Trophoblast cell (in vitro differentiated cells and primary cell): ENCODE data around the gene DGKE.

Source experiments
- DNase-seq, 2 donors: peaks; one replicate each; pipeline ENCODE4 v3.0.0-alpha.2; 2016
- H2AFZ ChIP-seq: 2 replicates; pipeline ENCODE4 v1.6.1; 2013; ENCODE audit warnings: low read length, moderate library complexity, mild to moderate bottlenecking; ENCODE audit not compliant: insufficient read depth, poor library complexity
- H2AK5ac ChIP-seq: 2 replicates; pipeline ENCODE4 v1.6.1; 2013; ENCODE audit warnings: mild to moderate bottlenecking, low read length
- H2BK120ac ChIP-seq: 2 replicates; pipeline ENCODE4 v1.6.1; 2013; ENCODE audit warnings: low read length, mild to moderate bottlenecking, moderate library complexity; ENCODE audit not compliant: insufficient read depth, poor library complexity
- H2BK12ac ChIP-seq: 2 replicates; pipeline ENCODE4 v1.6.1; 2013; ENCODE audit warnings: mild to moderate bottlenecking, low read length, moderate library complexity
- H2BK5ac ChIP-seq: 2 replicates; pipeline ENCODE4 v1.6.1; 2013; ENCODE audit warnings: low read length, low read depth, moderate library complexity, mild to moderate bottlenecking; ENCODE audit not compliant: poor library complexity
- H3K14ac ChIP-seq: 2 replicates; pipeline ENCODE4 v1.6.1; 2013; ENCODE audit warnings: mild to moderate bottlenecking, low read length
- H3K18ac ChIP-seq: 2 replicates; pipeline ENCODE4 v1.6.1; 2013; ENCODE audit warnings: mild to moderate bottlenecking, low read length
- H3K23ac ChIP-seq: 2 replicates; pipeline ENCODE4 v1.6.1; 2013; ENCODE audit warnings: low read length
- H3K27ac ChIP-seq: 2 replicates; pipeline ENCODE4 v1.5.1; 2013; ENCODE audit warnings: low read depth, mild to moderate bottlenecking, inconsistent platforms, low read length, moderate library complexity
- H3K27me3 ChIP-seq: 2 replicates; pipeline ENCODE4 v1.6.1; 2013; ENCODE audit warnings: inconsistent platforms, mild to moderate bottlenecking, low read length, moderate library complexity; ENCODE audit not compliant: insufficient read depth
- H3K36me3 ChIP-seq, 2 experiments: 1 replicate in 1 of 2; 2 replicates in 1 of 2; pipeline ENCODE4 v1.6.1; 2013; ENCODE audit warnings: low read length in 2 of 2, mild to moderate bottlenecking in 2 of 2, moderate library complexity in 1 of 2; ENCODE audit not compliant: insufficient read depth in 2 of 2, control insufficient read depth in 1 of 2
- H3K4ac ChIP-seq: 2 replicates; pipeline ENCODE4 v1.6.1; 2013; ENCODE audit warnings: low read depth, mild to moderate bottlenecking, low read length, moderate library complexity
- H3K4me1 ChIP-seq, 2 experiments: 1 replicate in 1 of 2; 2 replicates in 1 of 2; pipeline ENCODE4 v1.6.1; 2013; ENCODE audit warnings: low read length in 2 of 2, mild to moderate bottlenecking in 2 of 2, moderate library complexity in 1 of 2; ENCODE audit not compliant: insufficient read depth in 2 of 2, control insufficient read depth in 1 of 2
- H3K4me2 ChIP-seq: 2 replicates; pipeline ENCODE4 v1.6.1; 2013; ENCODE audit warnings: inconsistent platforms, mild to moderate bottlenecking, low read length, moderate library complexity
- H3K4me3 ChIP-seq: 2 replicates; pipeline ENCODE4 v1.5.1; 2013; ENCODE audit warnings: mild to moderate bottlenecking, low read depth, low read length, inconsistent platforms
- H3K79me1 ChIP-seq: one replicate; pipeline ENCODE4 v1.6.1; 2013; ENCODE audit warnings: low read length
- H3K79me2 ChIP-seq: 2 replicates; pipeline ENCODE4 v1.6.1; 2013; ENCODE audit warnings: low read length, mild to moderate bottlenecking; ENCODE audit not compliant: control insufficient read depth, insufficient read depth, poor library complexity
- H3K9ac ChIP-seq: 2 replicates; pipeline ENCODE4 v1.6.1; 2013; ENCODE audit warnings: mild to moderate bottlenecking, low read length
- H3K9me3 ChIP-seq: 2 replicates; pipeline ENCODE4 v1.6.1; 2013; ENCODE audit warnings: low read depth, mild to moderate bottlenecking, control low read depth, inconsistent platforms, low read length; ENCODE audit not compliant: insufficient read depth
- H4K12ac ChIP-seq: 2 replicates; pipeline ENCODE4 v1.6.1; 2013; ENCODE audit warnings: low read depth, mild to moderate bottlenecking, low read length, moderate library complexity
- H4K8ac ChIP-seq: 2 replicates; pipeline ENCODE4 v1.6.1; 2013; ENCODE audit warnings: low read depth, mild to moderate bottlenecking, low read length, moderate library complexity
- H4K91ac ChIP-seq: one replicate; pipeline ENCODE4 v1.6.1; 2013; ENCODE audit warnings: low read depth, mild to moderate bottlenecking, low read length, moderate library complexity
- WGBS: extraction: QIAGEN DNeasy Blood & Tissue Kit; methylation state at CpG from one replicate; pipeline ENCODE4 v1.1.7; 2013; ENCODE audit warnings: missing lambda C conversion rate; ENCODE audit not compliant: insufficient read length, insufficient coverage; ENCODE audit errors: extremely low coverage; 5-methylcytosine and 5-hydroxymethylcytosine counted together

The DGKE gene

GRCh38 chr17:56899403-56899802 lies 65.5 kb downstream of the DGKE start:
- no peak overlapping the region for H2AFZ ChIP-seq
- H2BK12ac ChIP-seq = no peak overlapping the region
- WGBS = no CpG with 5 or more reads among the region's 7 CpGs
- H3K9ac ChIP-seq = no peak overlapping the region
- no peaks in the 10 kb centered on the region for H3K4me1 ChIP-seq
- no peaks in the 10 kb centered on the region for H3K79me2 ChIP-seq
- H3K4me2 ChIP-seq = no peak overlapping the region
- no peak overlapping the region for H3K4me3 ChIP-seq
- H3K36me3 ChIP-seq = peaks cover 29 to 31% of the 10 kb centered on the region in 2 experiments
- no peaks in the 10 kb centered on the region for H3K27me3 ChIP-seq
- H3K4ac ChIP-seq = no peak overlapping the region
- H3K9me3 ChIP-seq = peaks cover 2% of the 10 kb centered on the region
- no peak overlapping the region for H2BK5ac ChIP-seq
- H2BK120ac ChIP-seq = no peak overlapping the region
- H3K27ac ChIP-seq = no peak overlapping the region
- no peak for DNase-seq
- H3K23ac ChIP-seq = no peak overlapping the region
- H3K79me1 ChIP-seq = no peaks in the 10 kb centered on the region
- H4K8ac ChIP-seq = no peak overlapping the region
- H3K18ac ChIP-seq = no peak overlapping the region
- H4K91ac ChIP-seq = no peak overlapping the region
- H3K14ac ChIP-seq = no peak overlapping the region
- no peak overlapping the region for H4K12ac ChIP-seq
- H2AK5ac ChIP-seq = no peak overlapping the region

GRCh38 chr17:56902348-56902747 lies 68.4 kb downstream of the DGKE start:
- no peak overlapping the region for H2AFZ ChIP-seq
- H3K4me2 ChIP-seq = no peak overlapping the region
- no peak overlapping the region for H3K23ac ChIP-seq
- peaks cover 2% of the 10 kb centered on the region for H3K9me3 ChIP-seq
- no peak overlapping the region for H2BK120ac ChIP-seq
- H3K4me1 ChIP-seq = no peaks in the 10 kb centered on the region
- no peaks in the 10 kb centered on the region for H3K79me1 ChIP-seq
- no peaks in the 10 kb centered on the region for H3K27me3 ChIP-seq
- no peak overlapping the region for H4K8ac ChIP-seq
- peaks cover 21% of the 10 kb centered on the region in 2 experiments for H3K36me3 ChIP-seq
- no peak overlapping the region for H2BK5ac ChIP-seq
- H3K27ac ChIP-seq = no peak overlapping the region
- no peak overlapping the region for H3K4me3 ChIP-seq
- no peak overlapping the region for H3K14ac ChIP-seq
- H4K91ac ChIP-seq = no peak overlapping the region
- no peak overlapping the region for H3K18ac ChIP-seq
- H2AK5ac ChIP-seq = no peak overlapping the region
- no peak overlapping the region for H2BK12ac ChIP-seq
- H3K79me2 ChIP-seq = no peaks in the 10 kb centered on the region
- no peak overlapping the region for H3K4ac ChIP-seq
- DNase-seq = no peak
- no CpG with 5 or more reads among the region's 4 CpGs for WGBS
- H3K9ac ChIP-seq = no peak overlapping the region
- H4K12ac ChIP-seq = no peak overlapping the region

- Histone ChIP-seq H3K14ac (no peak overlapping the region), H4K91ac (no peak overlapping the region)
- no CpG with 5 or more reads among the region's 5 CpGs for WGBS
Measured at GRCh38 chr17:56903560-56903959, 69.6 kb downstream of the DGKE start.

GRCh38 chr17:56908001-56908542 lies 74.1 kb downstream of the DGKE start:
- DNase-seq = peak; percentile 23 to 40
- H3K4me3 ChIP-seq = no peak overlapping the region
- H3K27me3 ChIP-seq = no peaks in the 10 kb centered on the region
- no peak overlapping the region for H3K23ac ChIP-seq
- H3K18ac ChIP-seq = no peak overlapping the region
- no peak overlapping the region for H3K9ac ChIP-seq
- H3K27ac ChIP-seq = no peak overlapping the region
- no peak overlapping the region for H2AFZ ChIP-seq
- no peak overlapping the region for H3K4me2 ChIP-seq
- no peaks in the 10 kb centered on the region for H3K79me2 ChIP-seq
- H3K14ac ChIP-seq = no peak overlapping the region
- no peak overlapping the region for H2BK120ac ChIP-seq
- no peak overlapping the region for H2BK12ac ChIP-seq
- no peak overlapping the region for H4K8ac ChIP-seq
- no peak overlapping the region for H4K91ac ChIP-seq
- H2BK5ac ChIP-seq = no peak overlapping the region
- no CpG with 5 or more reads among the region's 9 CpGs for WGBS
- no peak overlapping the region for H4K12ac ChIP-seq
- no peak overlapping the region for H2AK5ac ChIP-seq
- peaks cover under 1 to 5% of the 10 kb centered on the region in 2 experiments for H3K4me1 ChIP-seq
- H3K36me3 ChIP-seq = peaks cover 8 to 13% of the 10 kb centered on the region in 2 experiments
- no peaks in the 10 kb centered on the region for H3K9me3 ChIP-seq
- no peaks in the 10 kb centered on the region for H3K79me1 ChIP-seq
- no peak overlapping the region for H3K4ac ChIP-seq

More at GRCh38 chr17:56903560-56903959, 69.6 kb downstream of the DGKE start:
- no peak overlapping the region for H2AK5ac ChIP-seq
- no peak overlapping the region for H4K8ac ChIP-seq
- H3K79me2 ChIP-seq = no peaks in the 10 kb centered on the region
- H3K9me3 ChIP-seq = peaks cover 2% of the 10 kb centered on the region
- DNase-seq = no peak
- no peaks in the 10 kb centered on the region for H3K27me3 ChIP-seq
- H4K12ac ChIP-seq = no peak overlapping the region
- no peak overlapping the region for H3K9ac ChIP-seq
- no peak overlapping the region for H2BK5ac ChIP-seq
- no peak overlapping the region for H3K27ac ChIP-seq
- H3K4me2 ChIP-seq = no peak overlapping the region
- H3K18ac ChIP-seq = no peak overlapping the region
- no peaks in the 10 kb centered on the region for H3K4me1 ChIP-seq
- no peak overlapping the region for H2BK120ac ChIP-seq
- no peaks in the 10 kb centered on the region for H3K79me1 ChIP-seq
- H3K36me3 ChIP-seq = peaks cover 21% of the 10 kb centered on the region in 2 experiments
- H2BK12ac ChIP-seq = no peak overlapping the region
- no peak overlapping the region for H3K4ac ChIP-seq
- no peak overlapping the region for H3K4me3 ChIP-seq
- no peak overlapping the region for H3K23ac ChIP-seq
- no peak overlapping the region for H2AFZ ChIP-seq
